Measurements from ENCODE around the gene LRR1. TPM values are rescaled to one million over a fixed set of nuclear protein-coding genes. Genes with fewer than 3 reads are reported as not detected.

The LRR1 gene
- 23.3 and 28.2 TPM in 2 replicates for total RNA-seq (2012; rRNA removed)

GRCh38 chr14:49598485-49599300, at the start of gene LRR1:
Gene LRR1, plus strand, starts transcription at chr14:49598940. Its CDS starts 81 bp downstream, at chr14:49599021.
- Histone ChIP-seq H3K4me3 (ENCODE audit: low read length) (peak within 1 kb of the TSS; percentile 91), H3K4me1 (ENCODE audit: control insufficient read depth, insufficient read depth, low read length) (no peaks in the 10 kb centered on the region), H3K36me3 (ENCODE audit: insufficient read depth, low read length) (no peaks in the 10 kb centered on the region), H3K9ac (ENCODE audit: low read depth, low read length) (peak within 1 kb of the TSS; percentile 98), H3K4me2 (ENCODE audit: low read length) (peak within 1 kb of the TSS; percentile 95), H3K9me3 (replicated peaks; ENCODE audit: low read length) (no peaks in the 10 kb centered on the region), H3K27me3 (ENCODE audit: control insufficient read depth, insufficient read depth, low read length) (no peaks in the 10 kb centered on the region)

- H3K36me3 ChIP-seq (ENCODE audit: insufficient read depth, low read length) = no peaks in the 10 kb centered on the region
- H3K4me3 ChIP-seq (ENCODE audit: low read length) = no peak overlapping the region
- no peak overlapping the region for H3K9ac ChIP-seq (ENCODE audit: low read depth, low read length)
- no peak overlapping the region for H3K4me2 ChIP-seq (ENCODE audit: low read length)
- H3K4me1 ChIP-seq (ENCODE audit: control insufficient read depth, insufficient read depth, low read length) = no peaks in the 10 kb centered on the region
- H3K27me3 ChIP-seq (ENCODE audit: control insufficient read depth, insufficient read depth, low read length) = no peaks in the 10 kb centered on the region
- H3K9me3 ChIP-seq (replicated peaks; ENCODE audit: low read length) = no peaks in the 10 kb centered on the region
These were observed 49.3 kb upstream of the LRR1 start for GRCh38 chr14:49549446-49549845.

GRCh38 chr14:49549881-49550280, 48.9 kb upstream of the LRR1 start:
- Histone ChIP-seq H3K27me3 (ENCODE audit: control insufficient read depth, insufficient read depth, low read length) (no peaks in the 10 kb centered on the region), H3K9ac (ENCODE audit: low read depth, low read length) (no peak overlapping the region), H3K4me2 (ENCODE audit: low read length) (no peak overlapping the region), H3K4me1 (ENCODE audit: control insufficient read depth, insufficient read depth, low read length) (no peaks in the 10 kb centered on the region), H3K36me3 (ENCODE audit: insufficient read depth, low read length) (no peaks in the 10 kb centered on the region), H3K9me3 (replicated peaks; ENCODE audit: low read length) (no peaks in the 10 kb centered on the region), H3K4me3 (ENCODE audit: low read length) (no peak overlapping the region)

GRCh38 chr14:49550286-49551184, 48.2 kb upstream of the LRR1 start:
- Histone ChIP-seq H3K27me3 (ENCODE audit: control insufficient read depth, insufficient read depth, low read length) (no peaks in the 10 kb centered on the region), H3K4me2 (ENCODE audit: low read length) (no peak overlapping the region), H3K4me3 (ENCODE audit: low read length) (no peak overlapping the region), H3K9ac (ENCODE audit: low read depth, low read length) (no peak overlapping the region), H3K36me3 (ENCODE audit: insufficient read depth, low read length) (no peaks in the 10 kb centered on the region), H3K4me1 (ENCODE audit: control insufficient read depth, insufficient read depth, low read length) (no peaks in the 10 kb centered on the region), H3K9me3 (replicated peaks; ENCODE audit: low read length) (no peaks in the 10 kb centered on the region)

- Histone ChIP-seq H3K27me3 (ENCODE audit: control insufficient read depth, insufficient read depth, low read length) (no peaks in the 10 kb centered on the region), H3K9me3 (replicated peaks; ENCODE audit: low read length) (no peaks in the 10 kb centered on the region), H3K4me3 (ENCODE audit: low read length) (no peak overlapping the region), H3K9ac (ENCODE audit: low read depth, low read length) (no peak overlapping the region), H3K4me1 (ENCODE audit: control insufficient read depth, insufficient read depth, low read length) (no peaks in the 10 kb centered on the region), H3K36me3 (ENCODE audit: insufficient read depth, low read length) (no peaks in the 10 kb centered on the region), H3K4me2 (ENCODE audit: low read length) (no peak overlapping the region)
These were observed 47.2 kb upstream of the LRR1 start for GRCh38 chr14:49551569-49551968.

- Histone ChIP-seq H3K4me1 (ENCODE audit: control insufficient read depth, insufficient read depth, low read length) (no peaks in the 10 kb centered on the region), H3K9ac (ENCODE audit: low read depth, low read length) (no peak overlapping the region), H3K4me2 (ENCODE audit: low read length) (no peak overlapping the region), H3K36me3 (ENCODE audit: insufficient read depth, low read length) (no peaks in the 10 kb centered on the region), H3K27me3 (ENCODE audit: control insufficient read depth, insufficient read depth, low read length) (no peaks in the 10 kb centered on the region), H3K4me3 (ENCODE audit: low read length) (no peak overlapping the region), H3K9me3 (replicated peaks; ENCODE audit: low read length) (no peaks in the 10 kb centered on the region)
These were observed 45.6 kb upstream of the LRR1 start for GRCh38 chr14:49553106-49553505.

- Histone ChIP-seq H3K27me3 (ENCODE audit: control insufficient read depth, insufficient read depth, low read length) (no peaks in the 10 kb centered on the region), H3K4me3 (ENCODE audit: low read length) (no peak overlapping the region), H3K4me1 (ENCODE audit: control insufficient read depth, insufficient read depth, low read length) (no peaks in the 10 kb centered on the region), H3K4me2 (ENCODE audit: low read length) (no peak overlapping the region), H3K9me3 (replicated peaks; ENCODE audit: low read length) (no peaks in the 10 kb centered on the region), H3K36me3 (ENCODE audit: insufficient read depth, low read length) (no peaks in the 10 kb centered on the region), H3K9ac (ENCODE audit: low read depth, low read length) (no peak overlapping the region)
These were observed 44.8 kb upstream of the LRR1 start for GRCh38 chr14:49553892-49554291.

- H3K36me3 ChIP-seq (ENCODE audit: insufficient read depth, low read length) = no peaks in the 10 kb centered on the region
- no peaks in the 10 kb centered on the region for H3K4me1 ChIP-seq (ENCODE audit: control insufficient read depth, insufficient read depth, low read length)
- no peak overlapping the region for H3K4me3 ChIP-seq (ENCODE audit: low read length)
- H3K4me2 ChIP-seq (ENCODE audit: low read length) = no peak overlapping the region
- no peaks in the 10 kb centered on the region for H3K9me3 ChIP-seq (replicated peaks; ENCODE audit: low read length)
- no peak overlapping the region for H3K9ac ChIP-seq (ENCODE audit: low read depth, low read length)
- H3K27me3 ChIP-seq (ENCODE audit: control insufficient read depth, insufficient read depth, low read length) = no peaks in the 10 kb centered on the region
These were observed 38.6 kb upstream of the LRR1 start for GRCh38 chr14:49559979-49560768.

- Histone ChIP-seq H3K9me3 (replicated peaks; ENCODE audit: low read length) (no peaks in the 10 kb centered on the region), H3K4me3 (ENCODE audit: low read length) (no peak overlapping the region), H3K9ac (ENCODE audit: low read depth, low read length) (no peak overlapping the region), H3K4me2 (ENCODE audit: low read length) (no peak overlapping the region), H3K36me3 (ENCODE audit: insufficient read depth, low read length) (no peaks in the 10 kb centered on the region), H3K27me3 (ENCODE audit: control insufficient read depth, insufficient read depth, low read length) (no peaks in the 10 kb centered on the region), H3K4me1 (ENCODE audit: control insufficient read depth, insufficient read depth, low read length) (no peaks in the 10 kb centered on the region)
These were observed 32.0 kb upstream of the LRR1 start for GRCh38 chr14:49566714-49567113.

GRCh38 chr14:49569281-49569680, 29.5 kb upstream of the LRR1 start:
- H3K4me3 ChIP-seq (ENCODE audit: low read length) = no peak overlapping the region
- no peak overlapping the region for H3K4me2 ChIP-seq (ENCODE audit: low read length)
- H3K9me3 ChIP-seq (replicated peaks; ENCODE audit: low read length) = no peaks in the 10 kb centered on the region
- no peak overlapping the region for H3K9ac ChIP-seq (ENCODE audit: low read depth, low read length)
- H3K4me1 ChIP-seq (ENCODE audit: control insufficient read depth, insufficient read depth, low read length) = no peaks in the 10 kb centered on the region
- peaks cover 8% of the 10 kb centered on the region for H3K36me3 ChIP-seq (ENCODE audit: insufficient read depth, low read length)
- no peaks in the 10 kb centered on the region for H3K27me3 ChIP-seq (ENCODE audit: control insufficient read depth, insufficient read depth, low read length)

GRCh38 chr14:49574038-49574437, 24.7 kb upstream of the LRR1 start:
- Histone ChIP-seq H3K4me3 (ENCODE audit: low read length) (no peak overlapping the region), H3K9me3 (replicated peaks; ENCODE audit: low read length) (no peaks in the 10 kb centered on the region), H3K4me2 (ENCODE audit: low read length) (no peak overlapping the region), H3K36me3 (ENCODE audit: insufficient read depth, low read length) (peaks cover 24% of the 10 kb centered on the region), H3K27me3 (ENCODE audit: control insufficient read depth, insufficient read depth, low read length) (no peaks in the 10 kb centered on the region), H3K4me1 (ENCODE audit: control insufficient read depth, insufficient read depth, low read length) (no peaks in the 10 kb centered on the region), H3K9ac (ENCODE audit: low read depth, low read length) (no peak overlapping the region)

Measured in skeletal muscle satellite cell (primary cell).